LoVo (cell line): ENCODE measurements around the gene MED7.

Source experiments
- DNase-seq: peaks from one replicate; pipeline ENCODE4 v3.0.0-alpha.2; 2016; ENCODE audit warnings: low spot score

MED7 gene

GRCh38 chr5:157162919-157163510 is 20.4 kb upstream of the MED7 start:
- DNase-seq: no peak

- DNase-seq: no peak
These were observed 19.3 kb upstream of the MED7 start for GRCh38 chr5:157161996-157162395.

- no peak for DNase-seq
These were observed 17.3 kb upstream of the MED7 start for GRCh38 chr5:157160001-157160400.

GRCh38 chr5:157159209-157159751 is 16.6 kb upstream of the MED7 start:
- no peak for DNase-seq

GRCh38 chr5:157157293-157157891 is 14.7 kb upstream of the MED7 start:
- DNase-seq: no peak

GRCh38 chr5:157155297-157155696 is 12.6 kb upstream of the MED7 start:
- DNase-seq: no peak

- no peak for DNase-seq
These were observed 8.3 kb upstream of the MED7 start for GRCh38 chr5:157150995-157151394.

- DNase-seq: peak; percentile 78
These were observed 6.3 kb upstream of the MED7 start for GRCh38 chr5:157148734-157149615.

- DNase-seq: no peak
These were observed 684 bp upstream of the MED7 start for GRCh38 chr5:157143127-157143971.

GRCh38 chr5:157137691-157138090 is 5.0 kb downstream of the MED7 start:
- DNase-seq: no peak

- no peak for DNase-seq
These were observed 10.4 kb downstream of the MED7 start for GRCh38 chr5:157132281-157132612.

- DNase-seq: no peak
These were observed 11.7 kb downstream of the MED7 start for GRCh38 chr5:157130925-157131324.

GRCh38 chr5:157121709-157122108 is 21.0 kb downstream of the MED7 start:
- no peak for DNase-seq

GRCh38 chr5:157120102-157120501 is 22.6 kb downstream of the MED7 start:
- no peak for DNase-seq

- DNase-seq: no peak
These were observed 26.1 kb downstream of the MED7 start for GRCh38 chr5:157116483-157116954.

GRCh38 chr5:157115502-157115901 is 27.2 kb downstream of the MED7 start:
- no peak for DNase-seq

GRCh38 chr5:157115012-157115411 is 27.7 kb downstream of the MED7 start:
- DNase-seq: no peak

GRCh38 chr5:157113002-157113401 is 29.7 kb downstream of the MED7 start:
- no peak for DNase-seq

GRCh38 chr5:157109744-157110143 is 32.9 kb downstream of the MED7 start:
- no peak for DNase-seq

- no peak for DNase-seq
These were observed 33.7 kb downstream of the MED7 start, which contains the start of gene HAVCR2 for GRCh38 chr5:157108976-157109375. HAVCR2 (minus strand) TSS chr5:157109044; CDS start chr5:157108983, 61 bp downstream.

- no peak for DNase-seq
These were observed 35.2 kb downstream of the MED7 start for GRCh38 chr5:157107508-157107907.
